GM12864 (cell line): ENCODE data around the gene LRIG3.

Experiments
- DNase-seq: peaks from one replicate; pipeline ENCODE4 v3.0.0-alpha.2; 2011; ENCODE audit warnings: low read depth
- H3K4me3 ChIP-seq: 2 replicates; pipeline ENCODE4 v1.5.1; 2011; ENCODE audit warnings: mild to moderate bottlenecking, low read depth, low read length, control low read depth
- TF ChIP-seq, protein P1 (sequence below): IDR thresholded peaks from 2 replicates; pipeline ENCODE4 v1.5.1; 2011; ENCODE audit warnings: low read depth, mild to moderate bottlenecking, moderate library complexity, low read length, control low read depth, inconsistent platforms; ENCODE audit errors: missing control alignments

Gene LRIG3

DNA sequence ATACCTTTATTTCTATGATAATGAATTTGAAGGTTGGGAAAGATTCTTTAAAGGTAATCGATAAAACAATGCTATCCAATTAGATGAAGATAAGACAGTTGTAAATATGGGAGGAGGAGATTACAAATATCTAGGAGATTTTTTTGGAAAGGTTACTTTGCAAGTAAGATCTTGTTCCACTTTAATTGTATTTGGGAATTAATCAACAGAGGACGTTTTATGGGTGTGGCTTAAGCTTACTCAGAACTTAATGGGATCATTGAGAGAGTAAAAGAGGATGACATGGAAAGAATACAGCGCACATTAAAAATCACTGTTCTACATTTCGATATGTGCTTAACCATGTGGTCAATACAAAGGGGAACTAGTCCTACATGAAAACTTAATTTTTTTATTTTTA is 3.5 kb upstream of the LRIG3 start:
- no peak for DNase-seq
- TF ChIP-seq, protein P1, sequence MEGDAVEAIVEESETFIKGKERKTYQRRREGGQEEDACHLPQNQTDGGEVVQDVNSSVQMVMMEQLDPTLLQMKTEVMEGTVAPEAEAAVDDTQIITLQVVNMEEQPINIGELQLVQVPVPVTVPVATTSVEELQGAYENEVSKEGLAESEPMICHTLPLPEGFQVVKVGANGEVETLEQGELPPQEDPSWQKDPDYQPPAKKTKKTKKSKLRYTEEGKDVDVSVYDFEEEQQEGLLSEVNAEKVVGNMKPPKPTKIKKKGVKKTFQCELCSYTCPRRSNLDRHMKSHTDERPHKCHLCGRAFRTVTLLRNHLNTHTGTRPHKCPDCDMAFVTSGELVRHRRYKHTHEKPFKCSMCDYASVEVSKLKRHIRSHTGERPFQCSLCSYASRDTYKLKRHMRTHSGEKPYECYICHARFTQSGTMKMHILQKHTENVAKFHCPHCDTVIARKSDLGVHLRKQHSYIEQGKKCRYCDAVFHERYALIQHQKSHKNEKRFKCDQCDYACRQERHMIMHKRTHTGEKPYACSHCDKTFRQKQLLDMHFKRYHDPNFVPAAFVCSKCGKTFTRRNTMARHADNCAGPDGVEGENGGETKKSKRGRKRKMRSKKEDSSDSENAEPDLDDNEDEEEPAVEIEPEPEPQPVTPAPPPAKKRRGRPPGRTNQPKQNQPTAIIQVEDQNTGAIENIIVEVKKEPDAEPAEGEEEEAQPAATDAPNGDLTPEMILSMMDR, result no peak
- H3K4me3 ChIP-seq, result no peak overlapping the region

DNA sequence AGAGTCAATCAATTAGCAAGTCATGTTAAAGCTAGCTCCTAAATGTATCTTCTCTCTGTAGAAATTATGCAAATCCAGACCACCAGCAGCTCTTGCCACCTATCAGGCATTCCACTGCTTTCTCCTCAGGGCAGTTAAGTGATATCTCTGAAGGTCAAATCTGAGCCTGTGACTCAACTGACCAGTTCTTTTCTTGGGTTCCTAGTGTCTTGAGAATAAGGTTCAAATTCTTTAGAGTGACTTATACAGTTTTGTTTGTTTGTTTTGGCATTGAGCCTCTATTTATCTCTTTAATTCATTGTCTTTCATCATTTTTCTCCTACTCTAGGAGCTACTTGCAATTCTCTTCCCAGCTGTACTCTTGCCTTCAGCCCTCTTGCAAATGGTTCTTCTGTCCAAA is 2.5 kb upstream of the LRIG3 start:
- no peak for DNase-seq
- no peak overlapping the region for H3K4me3 ChIP-seq
- TF ChIP-seq, protein P1, result no peak

DNA sequence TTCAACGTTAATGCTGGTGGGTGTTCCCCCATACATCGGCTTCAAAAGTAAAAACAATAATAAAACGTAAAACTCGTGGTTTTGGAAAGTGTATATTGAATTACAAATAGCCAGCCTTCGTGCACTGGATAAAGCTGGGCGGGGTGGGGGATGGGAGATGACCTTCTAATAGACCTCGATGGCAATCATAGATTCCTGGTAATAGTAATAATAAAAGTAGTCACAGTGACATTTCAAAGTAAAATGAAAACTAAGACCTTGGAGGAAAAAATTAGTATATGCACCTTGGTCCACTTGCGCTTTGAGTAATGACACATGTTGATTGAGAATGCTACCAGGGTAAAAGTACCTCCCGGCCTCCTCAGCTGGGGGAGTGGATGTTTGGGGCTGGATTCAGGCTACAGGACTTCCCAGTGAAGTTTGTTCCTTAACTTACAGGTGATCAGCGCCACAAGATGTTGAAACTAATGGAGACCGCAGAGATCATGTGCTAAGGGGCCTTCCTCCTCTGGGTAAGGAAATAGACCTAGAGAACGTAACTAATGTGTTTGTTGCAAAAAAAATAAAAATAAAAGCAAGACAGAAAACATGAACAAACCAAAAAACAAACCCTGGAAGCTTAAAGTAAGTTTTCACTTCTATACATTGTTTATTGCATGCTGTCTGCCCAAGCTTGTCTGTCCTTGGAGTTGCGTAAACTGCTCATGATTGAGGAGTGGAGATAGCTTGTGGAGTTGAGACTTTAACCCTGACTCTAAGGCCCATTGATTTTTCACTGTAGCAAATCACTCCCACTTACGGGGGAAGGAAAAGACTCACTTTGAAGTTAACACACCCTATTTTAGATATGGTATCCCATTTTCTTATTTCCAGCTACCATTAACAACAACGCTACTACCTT is 907 bp upstream of the LRIG3 start:
- H3K4me3 ChIP-seq, result peak overlapping the region; percentile 77; the same call in 1 of the 2 replicates
- TF ChIP-seq, protein P1, result no peak
- DNase-seq, result no peak

DNA sequence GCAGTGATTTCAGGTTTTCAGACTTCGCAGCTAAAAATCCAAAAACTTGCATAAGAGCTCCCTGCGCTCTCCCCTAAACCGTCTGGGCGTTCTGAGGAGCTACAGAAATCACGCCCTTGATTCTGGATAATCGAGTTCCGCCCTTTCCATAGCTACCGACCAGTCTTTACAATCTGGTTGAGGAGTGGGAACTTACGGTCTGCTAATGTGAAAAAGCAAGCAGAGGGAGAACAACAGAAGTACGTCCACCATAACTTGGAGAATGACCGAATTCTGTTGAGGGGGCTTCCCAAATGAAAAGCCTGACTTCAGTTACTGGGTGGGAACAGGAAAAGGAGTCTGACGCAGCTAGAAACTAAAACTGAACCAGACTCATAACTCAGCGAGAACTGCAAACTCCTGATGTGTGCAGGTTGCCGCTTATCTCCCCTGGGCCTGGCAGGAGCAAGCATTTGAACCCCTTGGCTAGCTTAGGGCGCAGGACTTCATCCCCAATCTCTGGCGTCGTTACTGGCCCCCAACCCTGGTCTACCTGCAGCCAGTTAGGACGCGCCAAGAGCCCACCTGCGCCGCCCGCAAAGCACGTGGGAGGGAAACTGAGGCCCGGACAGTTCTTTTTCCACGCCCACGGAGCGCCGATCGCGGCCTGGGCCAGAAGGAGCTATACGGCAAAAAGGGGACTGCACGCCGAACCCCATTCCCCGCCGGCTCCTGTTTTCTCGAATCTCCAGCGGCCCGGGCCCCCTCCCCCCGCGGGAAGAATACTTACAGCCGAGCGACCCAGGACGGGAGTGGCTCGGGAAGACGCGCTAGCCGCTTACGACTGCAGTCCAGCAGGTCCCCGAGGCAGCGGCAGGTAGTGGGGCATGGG is 838 bp downstream of the LRIG3 start:
- no peak for DNase-seq
- peak overlapping the region; percentile 77 for H3K4me3 ChIP-seq
- TF ChIP-seq, protein P1, result no peak

DNA sequence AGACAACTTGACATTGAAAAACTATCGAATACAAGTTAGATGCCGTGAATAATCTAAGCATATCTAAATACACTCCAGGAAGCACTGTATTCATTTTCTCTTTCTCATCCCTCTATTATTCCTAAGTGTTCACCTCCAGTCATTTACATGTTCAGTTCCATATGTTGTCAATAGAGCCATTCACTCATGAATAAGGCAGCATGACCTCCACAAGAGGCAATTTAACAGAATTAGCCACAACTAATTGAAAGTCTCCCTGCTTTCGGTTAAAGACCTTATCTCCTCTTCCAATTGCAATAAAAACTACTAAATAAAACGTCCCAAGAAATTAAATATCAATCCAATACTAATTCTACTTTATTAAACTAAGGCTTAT is 1.8 kb downstream of the LRIG3 start:
- DNase-seq, result no peak
- TF ChIP-seq, protein P1, result no peak
- no peak overlapping the region; the same call in 1 of the 2 replicates for H3K4me3 ChIP-seq

DNA sequence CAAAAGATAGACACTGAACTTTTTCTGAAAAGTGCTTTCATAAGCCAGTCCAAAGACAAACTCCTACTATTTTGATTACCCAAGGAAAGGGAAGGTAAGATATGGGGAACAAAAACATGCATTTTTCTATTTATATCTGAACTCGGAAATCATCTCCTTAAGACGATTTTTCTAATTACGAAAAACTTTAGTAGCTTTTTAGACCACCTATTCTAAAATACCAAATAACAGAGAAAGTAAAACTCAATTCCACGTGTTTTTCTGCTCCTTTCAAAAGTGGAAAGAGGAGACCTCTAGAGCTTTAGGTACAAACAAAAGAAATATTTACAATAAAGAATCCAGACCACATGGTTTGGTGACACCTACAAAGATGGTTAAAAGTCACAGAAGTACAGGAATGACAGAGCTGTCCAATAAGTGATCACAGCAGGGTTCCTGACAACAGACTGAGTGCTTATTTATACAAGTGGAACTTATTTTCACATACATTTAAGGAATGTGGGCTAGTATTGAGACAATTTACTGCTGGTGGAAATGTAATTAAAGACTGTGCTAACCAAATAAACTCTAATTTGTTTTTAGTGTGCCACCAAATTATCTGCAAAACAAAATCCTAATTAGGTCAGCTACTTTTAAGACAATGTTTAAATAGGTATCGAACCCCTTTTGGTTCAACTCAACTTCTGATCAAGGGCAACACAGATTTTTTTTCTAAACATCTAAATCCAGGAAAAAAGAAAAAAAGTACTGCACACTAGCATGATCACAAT is 2.4 kb downstream of the LRIG3 start:
- no peak for DNase-seq
- TF ChIP-seq, protein P1, result no peak
- no peak overlapping the region; the same call in 1 of the 2 replicates for H3K4me3 ChIP-seq
